GM12878 (cell line): ENCODE results near the gene CHRNE. TPM values are rescaled to one million over a fixed set of nuclear protein-coding genes. Genes with fewer than 3 reads are reported as not detected.

Source experiments
- CUX1 ChIP-seq: IDR thresholded peaks from 2 replicates; pipeline ENCODE4 v1.6.1; 2012; ENCODE audit warnings: improper control_type of control experiment, low read depth, low read length; ENCODE audit not compliant: insufficient replicate concordance
- E2F8 ChIP-seq: fragments of 450-650 bp; IDR thresholded peaks from 2 replicates; pipeline ENCODE4 v1.6.1; 2018; ENCODE audit warnings: mild to moderate bottlenecking, low read depth, moderate library complexity; ENCODE audit not compliant: partially characterized antibody
- HCFC1 ChIP-seq: fragments of 150-350 bp; IDR thresholded peaks from 2 replicates; pipeline ENCODE4 v1.6.1; 2014; ENCODE audit warnings: low read length
- LARP7 ChIP-seq: fragments of 450-650 bp; IDR thresholded peaks from 2 replicates; pipeline ENCODE4 v1.6.1; 2017; ENCODE audit warnings: mild to moderate bottlenecking
- MAX ChIP-seq: IDR thresholded peaks from 2 replicates; pipeline ENCODE4 v1.6.1; 2012; ENCODE audit warnings: low read depth, low read length, improper control_type of control experiment
- MTA2 ChIP-seq: fragments of 450-650 bp; IDR thresholded peaks from 2 replicates; pipeline ENCODE4 v1.6.1; 2016; ENCODE audit warnings: low read depth, mild to moderate bottlenecking, moderate library complexity
- RELA ChIP-seq: fragments of 450-650 bp; IDR thresholded peaks from 2 replicates; pipeline ENCODE4 v1.8.0; 2014; ENCODE audit warnings: borderline replicate concordance; ENCODE audit not compliant: partially characterized antibody
- SIX5 ChIP-seq: IDR thresholded peaks from 2 replicates; pipeline ENCODE4 v1.6.1; 2011; ENCODE audit warnings: mild to moderate bottlenecking, low read depth, low read length, moderate library complexity; ENCODE audit not compliant: severe bottlenecking
- SMAD1 ChIP-seq: fragments of 450-650 bp; IDR thresholded peaks from 2 replicates; pipeline ENCODE4 v1.6.1; 2018; ENCODE audit warnings: mild to moderate bottlenecking, low read depth; ENCODE audit not compliant: partially characterized antibody
- SREBF1 ChIP-seq: IDR thresholded peaks from 2 replicates; pipeline ENCODE4 v1.6.1; 2012; ENCODE audit warnings: mild to moderate bottlenecking, low read length
- STAT1 ChIP-seq: fragments of 450-650 bp; conservative IDR thresholded peaks from 2 replicates; pipeline ENCODE4 v1.6.1; 2014; ENCODE audit warnings: antibody characterized with exemption, mild to moderate bottlenecking
- TARDBP ChIP-seq: IDR thresholded peaks from 2 replicates; pipeline ENCODE4 v1.6.1; 2016; ENCODE audit warnings: borderline replicate concordance
- USF1 ChIP-seq: IDR thresholded peaks from 2 replicates; pipeline ENCODE4 v1.6.1; 2011; ENCODE audit warnings: borderline replicate concordance, low read depth, mild to moderate bottlenecking, moderate library complexity, mixed read lengths, low read length; ENCODE audit not compliant: insufficient read depth; ENCODE audit errors: extremely low read length
- ZNF217 ChIP-seq: fragments of 450-650 bp; IDR thresholded peaks from 2 replicates; pipeline ENCODE4 v1.6.1; 2017; ENCODE audit warnings: antibody characterized with exemption, mild to moderate bottlenecking
- polyA plus RNA-seq, 11 experiments: library from polyadenylated mRNA; depleted of rRNA in 4 of 11; unstranded in 6 of 11; stranded (reverse) in 5 of 11; fragments of >200 nt; fragmentation: Nextera tagmentation in 4 of 11; fragmentation: Illumina TruSeq in 1 of 11; extraction: Ambion mirVana in 4 of 11; extraction: Trizol in 1 of 11; gene quantifications; 1 replicate in 1 of 11; 2 replicates in 10 of 11; pipeline versions ENCODE4 v1.2.1 to v1.2.3, GENCODE V29; 2011 to 2016; ENCODE audit warnings: inconsistent platforms in 2 of 11, missing spikeins in 2 of 11, low read depth in 1 of 11
- total RNA-seq, 4 experiments: library from RNA; depleted of rRNA in 3 of 4; stranded (reverse); fragments of >200 nt in 3 of 4; fragmentation: Illumina TruSeq in 1 of 4; extraction: Trizol in 1 of 4; gene quantifications; 2 replicates each; pipeline versions ENCODE4 v1.2.1 to v1.2.3, GENCODE V29; 2013 to 2021
- TF ChIP-seq, protein P1 (sequence below): fragments of 450-650 bp; IDR thresholded peaks from 2 replicates; pipeline ENCODE4 v1.6.1; 2017; ENCODE audit warnings: mild to moderate bottlenecking, moderate library complexity

CHRNE gene
- total and polyA plus RNA-seq, 10 of the 15 experiments (the other 5 are each of a cell fraction or from before 2014, with no cell fraction given) = 0.05 to 0.11 (median 0.08) TPM; not detected in 6

GRCh38 chr17:4939796-4940554 is 37.1 kb upstream of the CHRNE start, which contains the start of the genes RNF167 and SLC25A11 (continued):
- TF ChIP-seq CUX1 = no peak
- no peak for TF ChIP-seq USF1
- TF ChIP-seq MAX = peak; percentile 52; the same call in 1 of the 2 replicates
- TF ChIP-seq, protein P1, sequence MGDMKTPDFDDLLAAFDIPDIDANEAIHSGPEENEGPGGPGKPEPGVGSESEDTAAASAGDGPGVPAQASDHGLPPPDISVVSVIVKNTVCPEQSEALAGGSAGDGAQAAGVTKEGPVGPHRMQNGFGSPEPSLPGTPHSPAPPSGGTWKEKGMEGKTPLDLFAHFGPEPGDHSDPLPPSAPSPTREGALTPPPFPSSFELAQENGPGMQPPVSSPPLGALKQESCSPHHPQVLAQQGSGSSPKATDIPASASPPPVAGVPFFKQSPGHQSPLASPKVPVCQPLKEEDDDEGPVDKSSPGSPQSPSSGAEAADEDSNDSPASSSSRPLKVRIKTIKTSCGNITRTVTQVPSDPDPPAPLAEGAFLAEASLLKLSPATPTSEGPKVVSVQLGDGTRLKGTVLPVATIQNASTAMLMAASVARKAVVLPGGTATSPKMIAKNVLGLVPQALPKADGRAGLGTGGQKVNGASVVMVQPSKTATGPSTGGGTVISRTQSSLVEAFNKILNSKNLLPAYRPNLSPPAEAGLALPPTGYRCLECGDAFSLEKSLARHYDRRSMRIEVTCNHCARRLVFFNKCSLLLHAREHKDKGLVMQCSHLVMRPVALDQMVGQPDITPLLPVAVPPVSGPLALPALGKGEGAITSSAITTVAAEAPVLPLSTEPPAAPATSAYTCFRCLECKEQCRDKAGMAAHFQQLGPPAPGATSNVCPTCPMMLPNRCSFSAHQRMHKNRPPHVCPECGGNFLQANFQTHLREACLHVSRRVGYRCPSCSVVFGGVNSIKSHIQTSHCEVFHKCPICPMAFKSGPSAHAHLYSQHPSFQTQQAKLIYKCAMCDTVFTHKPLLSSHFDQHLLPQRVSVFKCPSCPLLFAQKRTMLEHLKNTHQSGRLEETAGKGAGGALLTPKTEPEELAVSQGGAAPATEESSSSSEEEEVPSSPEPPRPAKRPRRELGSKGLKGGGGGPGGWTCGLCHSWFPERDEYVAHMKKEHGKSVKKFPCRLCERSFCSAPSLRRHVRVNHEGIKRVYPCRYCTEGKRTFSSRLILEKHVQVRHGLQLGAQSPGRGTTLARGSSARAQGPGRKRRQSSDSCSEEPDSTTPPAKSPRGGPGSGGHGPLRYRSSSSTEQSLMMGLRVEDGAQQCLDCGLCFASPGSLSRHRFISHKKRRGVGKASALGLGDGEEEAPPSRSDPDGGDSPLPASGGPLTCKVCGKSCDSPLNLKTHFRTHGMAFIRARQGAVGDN = peak; percentile 74
- TF ChIP-seq ZNF217 = no peak; the same call in 1 of the 2 replicates
- TF ChIP-seq LARP7 = peak; percentile 94
- TF ChIP-seq E2F8 = peak; percentile 83
- TF ChIP-seq RELA = peak; percentile 39
- no peak for TF ChIP-seq MTA2
- 0 out of 2 replicates have a peak, but pooled peaks have one; percentile 19 for TF ChIP-seq SREBF1
- peak; percentile 25 for TF ChIP-seq SIX5
- TF ChIP-seq TARDBP = no peak
- TF ChIP-seq SMAD1 = peak; percentile 78
- 0 out of 2 replicates have a peak, but pooled peaks have one; percentile 35 for TF ChIP-seq STAT1
- TF ChIP-seq HCFC1 = no peak
